ENCODE data around the gene SYT14.
"Not testable (repeated sequence)": the region's sequence is repeated elsewhere in the genome, so short reads cannot be mapped to it uniquely, and the experiment has no call there.

Gene SYT14

GRCh38 chr1:209936125-209936524, 1.9 kb upstream of the SYT14 start:
- no peak for DNase-seq (ENCODE audit: extremely low read depth in 1 of 2, low read depth in 1 of 2)

- no peak for DNase-seq (ENCODE audit: extremely low read depth in 1 of 2, low read depth in 1 of 2)
Observed at GRCh38 chr1:209945377-209945776, 7.4 kb downstream of the SYT14 start.

GRCh38 chr1:209948155-209948554, 10.1 kb downstream of the SYT14 start:
- DNase-seq (ENCODE audit: extremely low read depth in 1 of 2, low read depth in 1 of 2), result no peak

GRCh38 chr1:209956116-209956515, 18.1 kb downstream of the SYT14 start:
- no peak for DNase-seq (ENCODE audit: extremely low read depth in 1 of 2, low read depth in 1 of 2)

- no peak for DNase-seq (ENCODE audit: extremely low read depth in 1 of 2, low read depth in 1 of 2)
Observed at GRCh38 chr1:209959623-209960022, 21.6 kb downstream of the SYT14 start.

GRCh38 chr1:209960926-209961325, 22.9 kb downstream of the SYT14 start:
- DNase-seq (ENCODE audit: extremely low read depth in 1 of 2, low read depth in 1 of 2), result no peak

GRCh38 chr1:209962388-209962787, 24.4 kb downstream of the SYT14 start:
- no peak for DNase-seq (ENCODE audit: extremely low read depth in 1 of 2, low read depth in 1 of 2)

GRCh38 chr1:209962856-209963255, 24.8 kb downstream of the SYT14 start:
- DNase-seq (ENCODE audit: extremely low read depth in 1 of 2, low read depth in 1 of 2), result no peak

- DNase-seq (ENCODE audit: extremely low read depth in 1 of 2, low read depth in 1 of 2), result no peak
Observed at GRCh38 chr1:209965996-209966395, 28.0 kb downstream of the SYT14 start.

- DNase-seq (ENCODE audit: extremely low read depth in 1 of 2, low read depth in 1 of 2), result not testable (repeated sequence)
Observed at GRCh38 chr1:209978721-209979120, 40.7 kb downstream of the SYT14 start.

- no peak for DNase-seq (ENCODE audit: extremely low read depth in 1 of 2, low read depth in 1 of 2)
Observed at GRCh38 chr1:209983953-209984352, 45.9 kb downstream of the SYT14 start.

- DNase-seq (ENCODE audit: extremely low read depth in 1 of 2, low read depth in 1 of 2), result no peak
Observed at GRCh38 chr1:209985002-209985401, 47.0 kb downstream of the SYT14 start.

- DNase-seq (ENCODE audit: extremely low read depth in 1 of 2, low read depth in 1 of 2), result no peak
Observed at GRCh38 chr1:209988706-209989105, 50.7 kb downstream of the SYT14 start.

- no peak for DNase-seq (ENCODE audit: extremely low read depth in 1 of 2, low read depth in 1 of 2)
Observed at GRCh38 chr1:209989525-209989924, 51.5 kb downstream of the SYT14 start.

GRCh38 chr1:209993061-209993830, 55.2 kb downstream of the SYT14 start:
- DNase-seq (ENCODE audit: extremely low read depth in 1 of 2, low read depth in 1 of 2), result no peak

- no peak for DNase-seq (ENCODE audit: extremely low read depth in 1 of 2, low read depth in 1 of 2)
Observed at GRCh38 chr1:209996348-209996747, 58.3 kb downstream of the SYT14 start.

GRCh38 chr1:209999005-209999404, 61.0 kb downstream of the SYT14 start:
- DNase-seq (ENCODE audit: extremely low read depth in 1 of 2, low read depth in 1 of 2), result no peak

GRCh38 chr1:210001751-210002150, 63.7 kb downstream of the SYT14 start:
- no peak for DNase-seq (ENCODE audit: extremely low read depth in 1 of 2, low read depth in 1 of 2)

- no peak for DNase-seq (ENCODE audit: extremely low read depth in 1 of 2, low read depth in 1 of 2)
Observed at GRCh38 chr1:210003501-210003900, 65.5 kb downstream of the SYT14 start.

- DNase-seq (ENCODE audit: extremely low read depth in 1 of 2, low read depth in 1 of 2), result no peak
Observed at GRCh38 chr1:210010161-210010560, 72.1 kb downstream of the SYT14 start.

- DNase-seq (ENCODE audit: extremely low read depth in 1 of 2, low read depth in 1 of 2), result no peak
Observed at GRCh38 chr1:210021145-210021860, 83.3 kb downstream of the SYT14 start.

- DNase-seq (ENCODE audit: extremely low read depth in 1 of 2, low read depth in 1 of 2), result no peak
Observed at GRCh38 chr1:210022044-210022443, 84.0 kb downstream of the SYT14 start.

Data from stimulated activated CD8-positive, alpha-beta memory T cell treated with anti-CD3 and anti-CD28 coated beads, Interleukin-7, amount 100 ng/mL, for 48 hours (primary cell).